Measurements from ENCODE around the gene EMILIN1.

GRCh38 chr2:27080603-27080936, 2.2 kb downstream of the EMILIN1 start:
- TF ChIP-seq CTCF (IDR thresholded peaks at IDR 0.05; ENCODE audit: low read depth, low read length, poor library complexity, severe bottlenecking) (no peak), EZH2phosphoT487 (IDR thresholded peaks at IDR 0.05; ENCODE audit: borderline replicate concordance, low read length) (no peak)
